Thyroid gland (tissue), 4 donors: ENCODE measurements around the gene CAVIN1. TPM values are rescaled to one million over a fixed set of nuclear protein-coding genes. Genes with fewer than 3 reads are reported as not detected.

Source experiments
- DNase-seq, 2 donors: peaks; one replicate each; pipeline ENCODE4 v3.0.0-alpha.2; 2019
- H3K27ac ChIP-seq, 3 donors: fragments of 200-600 bp; sonication (generic); 1 replicate in 2 of 3; 2 replicates in 1 of 3; pipeline ENCODE4 v1.5.1; 2016 to 2019; ENCODE audit warnings: mild to moderate bottlenecking in 1 of 3, moderate library complexity in 1 of 3
- H3K27me3 ChIP-seq: fragments of 200-600 bp; sonication (generic); one replicate; pipeline ENCODE4 v1.5.1; 2019
- H3K36me3 ChIP-seq, 2 donors: fragments of 200-600 bp; sonication (generic); one replicate each; pipeline ENCODE4 v1.5.1; 2016 to 2019
- H3K4me1 ChIP-seq, 2 donors: fragments of 200-600 bp; sonication (generic); one replicate each; pipeline ENCODE4 v1.5.1; 2017 to 2019
- H3K4me3 ChIP-seq, 3 donors: fragments of 200-600 bp; sonication (generic); replicated peaks in 1 of 3; 1 replicate in 2 of 3; 2 replicates in 1 of 3; pipeline ENCODE4 v1.5.1; 2016; ENCODE audit warnings: mild to moderate bottlenecking in 1 of 3
- H3K9me3 ChIP-seq: fragments of 200-600 bp; sonication (generic); one replicate; pipeline ENCODE4 v1.5.1; 2017
- CTCF ChIP-seq, 6 experiments: fragments of 200-600 bp in 3 of 6; fragments of 450-650 bp in 3 of 6; sonication (generic) in 3 of 6; IDR thresholded peaks; one replicate each; pipeline ENCODE4 v1.5.1; 2016 to 2019; ENCODE audit warnings: antibody characterized with exemption in 6 of 6, mild to moderate bottlenecking in 2 of 6, inconsistent platforms in 1 of 6, moderate library complexity in 1 of 6
- POLR2A ChIP-seq, 2 donors: fragments of 450-650 bp; IDR thresholded peaks; one replicate each; pipeline ENCODE4 v1.6.1; 2017; ENCODE audit warnings: antibody characterized with exemption in 2 of 2, mild to moderate bottlenecking in 2 of 2, moderate library complexity in 1 of 2
- WGBS, 2 donors: methylation state at CpG; one replicate each; pipeline ENCODE4 v1.1.5; 2017; 5-methylcytosine and 5-hydroxymethylcytosine counted together
- intact Hi-C: fragments of 100-400 bp; cut with DNase I; formaldehyde crosslinking; loops from one replicate; pipeline ENCODE4 v1.15.1; 2023
- total RNA-seq, 4 donors: library from RNA; depleted of rRNA; stranded (reverse); fragments of >200 nt; gene quantifications; one replicate each; pipeline ENCODE4 v1.2.3, GENCODE V29; 2016

Gene CAVIN1
- total RNA-seq, 4 donors from 2014 or later: 173 to 199 (median 187) TPM

- TF ChIP-seq CTCF (IDR thresholded peaks at IDR 0.05): no peak
- no peak for TF ChIP-seq POLR2A (IDR thresholded peaks at IDR 0.05)
- Histone ChIP-seq H3K9me3 (no peaks in the 10 kb centered on the region), H3K4me1 (peaks cover 36 to 57% of the 10 kb centered on the region in 2 donors), H3K27ac (peak overlapping the region; percentile 41 to 90 (median 53)), H3K27me3 (no peaks in the 10 kb centered on the region), H3K36me3 (peaks cover 15% of the 10 kb centered on the region in 2 donors), H3K4me3 (no peak overlapping the region)
- 65 to 67% methylated on average over 5 of the region's 5 CpGs for WGBS, 2 donors
- DNase-seq: peak in 1 of 2 donors; percentile 20
- intact Hi-C loops: no loop called here
Observed at GRCh38 chr17:42406615-42407288, 16.3 kb downstream of the CAVIN1 start.

- Histone ChIP-seq H3K4me3 (no peak overlapping the region), H3K36me3 (peaks cover 15% of the 10 kb centered on the region in 2 donors), H3K9me3 (no peaks in the 10 kb centered on the region), H3K27ac (peak overlapping the region in 2 of 3 donors; percentile 53 to 90), H3K4me1 (peaks cover 31 to 49% of the 10 kb centered on the region in 2 donors), H3K27me3 (no peaks in the 10 kb centered on the region)
- TF ChIP-seq CTCF (IDR thresholded peaks at IDR 0.05): peak; percentile 72 to 98 (median 90)
- no peak for TF ChIP-seq POLR2A (IDR thresholded peaks at IDR 0.05)
- intact Hi-C loops: loop anchor here (2.0 kb wide), 1 partner anchor 83 kb away; no protein-coding TSS in a partner anchor
- 35 to 36% methylated on average over 26 of the region's 26 CpGs for WGBS, 2 donors
- peak; percentile 85 to 88 for DNase-seq
Observed at GRCh38 chr17:42405963-42406495, 17.0 kb downstream of the CAVIN1 start.

- Histone ChIP-seq H3K4me3 (no peak overlapping the region), H3K27ac (no peak overlapping the region), H3K4me1 (peaks cover 26 to 44% of the 10 kb centered on the region in 2 donors), H3K27me3 (no peaks in the 10 kb centered on the region), H3K9me3 (no peaks in the 10 kb centered on the region), H3K36me3 (peaks cover 15% of the 10 kb centered on the region in 2 donors)
- intact Hi-C loops: loop anchor here (2.0 kb wide), 1 partner anchor 82 kb away; no protein-coding TSS in a partner anchor
- no peak for TF ChIP-seq CTCF (IDR thresholded peaks at IDR 0.05)
- TF ChIP-seq POLR2A (IDR thresholded peaks at IDR 0.05): no peak
- no peak for DNase-seq
- WGBS, 2 donors: 87 to 89% methylated on average over 35 of the region's 35 CpGs
Observed at GRCh38 chr17:42405076-42405475, 18.0 kb downstream of the CAVIN1 start.

DNA sequence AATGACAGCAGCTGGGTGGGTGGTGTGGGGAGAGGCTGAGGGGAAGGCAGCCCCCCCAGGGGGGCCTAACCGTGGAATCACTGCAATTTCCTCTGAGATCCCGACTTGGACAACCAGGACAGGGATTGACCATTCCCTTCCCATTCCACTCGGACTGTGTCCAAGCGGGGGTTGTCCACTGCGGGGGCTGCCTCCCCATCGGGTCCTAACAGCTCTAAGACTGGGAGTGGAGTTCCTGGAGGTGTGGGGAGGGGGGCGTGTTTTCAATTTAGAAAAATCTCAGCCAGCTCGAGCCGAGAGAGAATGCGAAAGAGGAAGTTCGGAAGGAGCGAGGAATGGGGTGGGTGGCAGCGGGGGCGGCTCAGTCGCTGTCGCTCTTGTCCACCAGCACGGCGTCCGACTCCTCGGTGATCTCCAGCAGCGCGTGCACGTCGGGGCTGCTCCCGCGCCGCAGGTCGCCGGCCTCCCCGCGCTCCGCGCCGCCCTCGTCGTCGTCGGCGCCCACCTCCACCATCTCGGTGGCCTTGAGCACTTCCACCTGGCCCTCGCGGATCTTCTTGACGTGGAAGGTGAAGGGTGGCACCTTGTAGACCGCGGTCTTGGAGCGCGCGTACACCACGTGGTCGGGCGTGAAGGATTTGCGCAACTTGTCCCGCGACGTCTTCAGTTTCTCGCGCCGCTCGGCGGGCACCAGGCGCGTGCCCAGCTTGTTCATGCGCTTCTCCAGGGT, 18.6 kb downstream of the CAVIN1 start:
- Histone ChIP-seq H3K9me3 (no peaks in the 10 kb centered on the region), H3K27ac (no peak overlapping the region), H3K36me3 (peaks cover 15% of the 10 kb centered on the region in 2 donors), H3K4me1 (peaks cover 20 to 39% of the 10 kb centered on the region in 2 donors), H3K4me3 (no peak overlapping the region), H3K27me3 (no peaks in the 10 kb centered on the region)
- intact Hi-C loops: loop anchor here (2.0 kb wide), 1 partner anchor 82 kb away; no protein-coding TSS in a partner anchor
- no peak for DNase-seq
- TF ChIP-seq CTCF (IDR thresholded peaks at IDR 0.05) (no peak), POLR2A (IDR thresholded peaks at IDR 0.05) (no peak)
- WGBS, 2 donors: 83 to 85% methylated on average over 58 to 63 of the region's 63 CpGs
